ENCODE results near the gene SBK3. TPM values are rescaled to one million over a fixed set of nuclear protein-coding genes. Genes with fewer than 3 reads are reported as not detected.

The SBK3 gene
- total and polyA plus RNA-seq, 10 of the 15 experiments (the other 5 are each of a cell fraction or from before 2014, with no cell fraction given), result not detected

- TF ChIP-seq HDGF (IDR thresholded peaks at IDR 0.05), result 0 out of 2 replicates have a peak, but pooled peaks have one; percentile 66
- TF ChIP-seq LARP7 (IDR thresholded peaks at IDR 0.05), result no peak
- no peak for TF ChIP-seq ATF7 (IDR thresholded peaks at IDR 0.05; ENCODE audit: low read depth)
- TF ChIP-seq KAT2A (conservative IDR thresholded peaks at IDR 0.05; ENCODE audit: control insufficient read depth, low read depth, low read length), result no peak
- no peak for TF ChIP-seq HSF1 (IDR thresholded peaks at IDR 0.05; ENCODE audit: low read depth, low read length)
- TF ChIP-seq PML (IDR thresholded peaks at IDR 0.05; ENCODE audit: low read length), result no peak
- TF ChIP-seq STAT1 (conservative IDR thresholded peaks at IDR 0.05), result no peak
- no peak for TF ChIP-seq RB1 (IDR thresholded peaks at IDR 0.05; ENCODE audit: borderline replicate concordance)
- no peak for TF ChIP-seq NFIC (IDR thresholded peaks at IDR 0.05; ENCODE audit: low read depth, low read length)
- no peak for TF ChIP-seq SIN3A (IDR thresholded peaks at IDR 0.05; ENCODE audit: low read depth, low read length)
- no peak for TF ChIP-seq YBX1 (IDR thresholded peaks at IDR 0.05)
- TF ChIP-seq KDM1A (IDR thresholded peaks at IDR 0.05; ENCODE audit: borderline replicate concordance), result no peak
- no peak for TF ChIP-seq IKZF2 (IDR thresholded peaks at IDR 0.05)
- no peak for TF ChIP-seq FOXK2 (IDR thresholded peaks at IDR 0.05)
- TF ChIP-seq SKIL (IDR thresholded peaks at IDR 0.05; ENCODE audit: low read depth, poor library complexity, severe bottlenecking), result no peak
- TF ChIP-seq CEBPB (IDR thresholded peaks at IDR 0.05; ENCODE audit: borderline replicate concordance in 1 of 2, low read depth in 2 of 2, low read length in 2 of 2), result no peak
- 0 out of 2 replicates have a peak, but pooled peaks have one; percentile 24 for TF ChIP-seq NBN (IDR thresholded peaks at IDR 0.05)
- TF ChIP-seq ATF3 (IDR thresholded peaks at IDR 0.05; ENCODE audit: borderline replicate concordance, extremely low read depth, low read depth, low read length), result no peak
- H3K27me3 ChIP-seq (replicated peaks in 1 of 2; ENCODE audit: control insufficient read depth in 2 of 2, insufficient read depth in 2 of 2, low read length in 1 of 2), result no peaks in the 10 kb centered on the region
- peak overlapping the region; percentile 64 for H3K27ac ChIP-seq (ENCODE audit: control insufficient read depth, insufficient read depth)
- ChIA-PET POLR2A (interaction anchor here (1.3 to 1.5 kb wide), 2 partner anchors 10 to 19 kb away, joined by 4 to 5 read pairs; partner anchors contain the start of gene FIZ1), SMC1A (ENCODE audit: uncharacterized antibody, unreplicated experiment) (interaction anchor here (0.7 to 1.1 kb wide), 2 partner anchors 66 to 118 kb away, joined by 3 to 5 read pairs; partner anchors contain the start of gene ISOC2), RAD21 (ENCODE audit: unreplicated experiment) (interaction anchor here (0.8 to 1.0 kb wide), 3 partner anchors 46 to 76 kb away, joined by 3 to 6 read pairs (median 3); no protein-coding TSS in a partner anchor), CTCF (interaction anchor here (2.3 kb wide), 1 partner anchor 26 kb away, joined by 5 read pairs; the partner anchor contains the start of gene ZNF865)
- H3K9ac ChIP-seq (ENCODE audit: control insufficient read depth, insufficient read depth, low read length), result peak overlapping the region; percentile 56
- no peaks in the 10 kb centered on the region for H4K20me1 ChIP-seq (ENCODE audit: control insufficient read depth, insufficient read depth)
- peak overlapping the region; percentile 85; the same call in 1 of the 2 replicates for H2AFZ ChIP-seq (ENCODE audit: control insufficient read depth, low read depth, low read length)
- ATAC-seq (peak; percentile 72), DNase-seq (ENCODE audit: low read depth, low spot score) (no peak), FAIRE-seq (no peak)
- no peaks in the 10 kb centered on the region for H3K9me3 ChIP-seq (replicated peaks; ENCODE audit: control insufficient read depth, insufficient read depth, low read length)
- in situ Hi-C loops (cut with MboI) (no loop called here), intact Hi-C loops (cut with micrococcal nuclease; ENCODE audit: unreplicated experiment) (no loop called here)
- peaks cover 0 to 5% of the 10 kb centered on the region in 2 experiments; a peak in 1 of 4 replicates for H3K36me3 ChIP-seq (ENCODE audit: control insufficient read depth in 2 of 2, insufficient read depth in 2 of 2, low read length in 1 of 2)
- H3K4me1 ChIP-seq (ENCODE audit: control insufficient read depth, insufficient read depth, low read length), result 0 out of 2 replicates have a peak, but pooled peaks cover 3% of the 10 kb centered on the region
- H3K4me3 ChIP-seq, result peak overlapping the region; percentile 93
- BruUV-seq (replicated peaks), result no TSS peak
- peaks cover 11% of the 10 kb centered on the region for H3K79me2 ChIP-seq (ENCODE audit: control insufficient read depth, insufficient read depth, low read length)
- peak overlapping the region; percentile 71 for H3K4me2 ChIP-seq (ENCODE audit: control insufficient read depth, insufficient read depth)
- WGBS (ENCODE audit: insufficient coverage, insufficient replicate concordance, low lambda C conversion rate, missing lambda C conversion rate), result 25% methylated on average over 13 of the region's 20 CpGs
Observed at GRCh38 chr19:55579766-55580621, 34.7 kb upstream of the SBK3 start.
